Measurements from ENCODE around the gene CAMTA1.

Gene CAMTA1

DNA sequence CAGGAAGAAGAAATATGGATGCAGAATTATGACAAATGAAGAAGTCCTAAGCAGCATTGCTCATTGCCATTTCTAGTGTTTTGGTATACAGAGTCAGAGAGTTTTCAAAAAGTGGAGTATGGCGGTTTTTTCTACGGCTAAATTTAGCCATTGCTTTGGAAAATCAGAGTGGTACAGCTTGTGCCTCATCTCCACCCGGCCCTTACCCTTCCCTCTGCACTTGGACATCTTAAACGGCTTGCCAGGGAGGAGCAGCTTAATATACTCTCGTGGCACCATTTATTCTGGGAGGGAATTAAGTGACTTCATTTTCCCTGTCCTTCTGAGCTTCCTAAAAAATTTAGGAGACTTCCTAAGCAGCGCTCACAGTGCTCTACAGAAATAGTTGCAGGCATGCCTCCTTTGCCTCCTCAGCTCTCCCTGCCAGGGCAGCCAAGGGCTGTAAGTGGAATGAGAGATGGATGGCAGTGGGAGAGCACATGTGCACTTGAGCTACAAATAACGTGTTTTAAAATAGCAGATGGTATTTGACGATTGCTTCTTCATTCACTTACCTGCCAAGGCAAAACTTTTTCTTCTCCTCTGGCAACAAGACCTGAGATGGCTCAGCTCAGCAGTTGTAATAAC lies 934.3 kb downstream of the CAMTA1 start:
- DNase-seq (ENCODE audit: low read depth in 2 of 2), result no peak

DNA sequence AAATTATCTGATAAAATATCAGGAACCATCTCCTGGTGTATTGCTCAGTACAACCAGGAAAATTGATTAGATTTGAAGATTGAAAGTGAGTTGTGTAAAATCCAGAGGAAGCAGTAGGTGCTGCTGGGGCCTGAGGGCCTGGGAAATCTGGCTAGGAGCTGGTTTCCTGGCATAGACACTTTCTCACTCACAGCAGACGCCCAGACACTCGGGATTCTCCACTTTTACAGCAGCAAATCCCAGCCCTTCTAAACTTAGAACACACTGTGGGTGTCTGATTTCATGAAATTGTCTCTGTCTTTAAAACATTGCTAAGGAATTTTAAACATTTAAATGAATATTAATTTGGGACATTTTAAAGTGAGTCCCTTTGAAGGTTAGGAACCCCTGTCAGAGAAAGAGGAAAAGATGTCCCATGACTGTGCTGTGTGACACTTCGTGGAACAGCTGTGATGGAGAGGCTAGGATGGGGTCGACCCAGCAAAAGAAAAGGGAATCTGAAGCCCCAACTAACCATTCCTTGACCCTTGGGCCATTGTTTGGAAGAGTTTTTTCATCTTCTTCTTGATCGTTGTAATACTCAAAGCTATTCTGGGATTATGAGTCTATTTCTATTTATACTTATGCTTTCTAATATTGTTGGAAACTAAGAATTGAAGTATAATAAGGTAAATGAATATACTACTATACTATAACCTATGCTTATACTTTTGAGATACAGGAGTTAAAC lies 936.9 kb downstream of the CAMTA1 start:
- no peak for DNase-seq (ENCODE audit: low read depth in 2 of 2)

DNA sequence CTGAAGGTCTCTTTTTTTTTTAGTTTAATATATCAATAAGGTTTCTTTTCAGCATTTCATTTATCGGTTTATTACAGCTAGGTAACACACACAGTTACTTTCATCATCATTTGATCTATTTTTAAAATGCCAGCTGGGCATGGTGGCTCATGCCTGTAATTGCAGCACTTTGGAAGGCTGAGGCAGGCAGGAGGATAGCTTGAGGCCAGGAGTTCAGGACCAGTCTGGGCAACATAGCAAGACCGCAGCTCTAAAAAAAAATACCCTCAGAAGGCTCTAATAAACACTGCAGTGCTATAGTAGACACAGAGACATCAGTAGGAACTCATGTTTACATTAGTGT lies 937.4 kb downstream of the CAMTA1 start:
- DNase-seq (ENCODE audit: low read depth in 2 of 2), result no peak

DNA sequence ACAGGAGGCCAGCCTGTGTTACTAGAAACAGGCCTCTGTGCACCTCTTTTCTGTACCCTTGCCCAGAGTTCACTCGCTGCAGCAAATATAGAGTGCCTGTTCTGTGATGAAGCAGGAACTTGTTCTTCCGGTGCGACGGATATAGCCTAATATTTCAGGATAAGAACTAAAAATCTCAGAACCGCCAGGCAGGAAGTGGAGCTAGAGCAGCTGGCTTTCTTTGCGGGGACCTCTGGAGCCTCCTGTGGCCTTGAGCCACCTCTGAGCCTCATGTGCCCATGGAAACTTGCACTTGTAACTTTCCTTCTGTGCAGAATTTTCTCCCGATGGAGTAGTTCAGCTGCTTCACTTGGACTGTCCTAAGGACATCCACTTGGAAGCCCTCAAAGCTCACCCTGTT lies 941.4 kb downstream of the CAMTA1 start:
- no peak for DNase-seq (ENCODE audit: low read depth in 2 of 2)

DNA sequence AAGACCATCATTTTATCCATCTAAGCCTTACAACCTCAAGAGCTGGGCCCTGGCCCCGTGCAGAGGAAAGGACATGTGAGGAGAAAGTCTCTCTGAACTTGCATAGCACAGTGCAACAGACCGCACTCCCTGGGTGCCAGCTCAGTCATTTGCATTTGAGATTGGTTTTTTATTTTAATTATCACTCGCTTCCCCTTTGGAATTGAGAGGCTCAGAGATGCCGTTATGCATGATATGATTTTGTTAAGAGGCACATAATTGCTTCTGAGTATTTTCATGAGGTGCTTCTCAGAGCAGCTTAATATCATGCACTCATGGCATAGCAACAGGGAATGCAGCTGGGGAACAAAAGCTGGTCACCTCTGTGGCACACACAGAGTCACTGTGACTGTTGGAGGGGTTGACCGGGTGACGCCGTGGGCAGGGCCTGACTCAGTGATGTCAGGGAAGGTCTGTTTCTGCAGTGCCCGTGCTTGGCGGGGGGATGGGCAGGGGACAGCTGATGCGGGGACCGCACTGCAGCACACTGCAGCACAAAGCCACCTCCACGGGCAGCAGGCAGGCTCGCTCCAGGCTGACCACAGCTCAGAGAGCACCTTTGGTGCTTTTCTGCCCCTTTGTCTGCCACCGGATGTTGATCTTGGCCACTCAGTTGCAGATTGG lies 942.7 kb downstream of the CAMTA1 start:
- DNase-seq (ENCODE audit: low read depth in 2 of 2), result no peak

DNA sequence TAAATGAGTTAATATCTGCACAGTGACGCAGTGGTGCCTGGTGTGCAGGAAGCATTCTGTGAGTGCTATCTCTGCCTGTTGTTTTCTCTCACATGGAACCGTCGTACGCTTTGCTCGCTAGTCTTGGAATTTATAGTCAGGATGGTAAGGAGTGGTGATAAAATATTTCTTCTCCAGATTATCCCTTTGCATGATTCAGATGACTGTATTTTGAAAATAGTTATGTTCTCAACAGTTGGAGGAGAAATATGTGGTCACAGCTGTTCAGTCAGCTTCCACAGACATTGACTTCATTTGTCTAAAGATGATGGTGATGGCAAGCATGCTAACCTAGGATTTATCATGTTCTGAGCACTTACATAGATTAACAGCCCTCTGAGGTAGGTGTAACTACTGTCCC lies 944.5 kb downstream of the CAMTA1 start:
- no peak for DNase-seq (ENCODE audit: low read depth in 2 of 2)

DNA sequence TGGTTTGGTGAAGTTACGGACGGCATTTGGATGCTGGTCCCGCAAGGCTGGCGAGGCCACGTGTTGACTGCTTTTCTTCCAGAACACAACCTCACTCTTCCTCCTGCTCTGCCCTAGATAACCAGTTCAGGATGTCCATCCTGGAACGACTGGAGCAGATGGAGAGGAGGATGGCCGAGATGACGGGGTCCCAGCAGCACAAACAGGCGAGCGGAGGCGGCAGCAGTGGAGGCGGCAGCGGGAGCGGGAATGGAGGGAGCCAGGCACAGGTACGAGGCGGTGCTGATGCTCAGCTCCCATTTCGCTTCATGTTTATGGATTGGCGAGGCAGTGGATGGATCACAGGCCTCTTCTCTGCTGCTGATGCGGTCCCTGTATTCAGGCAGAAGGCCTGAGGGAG lies 947.1 kb downstream of the CAMTA1 start:
- no peak for DNase-seq (ENCODE audit: low read depth in 2 of 2)

DNA sequence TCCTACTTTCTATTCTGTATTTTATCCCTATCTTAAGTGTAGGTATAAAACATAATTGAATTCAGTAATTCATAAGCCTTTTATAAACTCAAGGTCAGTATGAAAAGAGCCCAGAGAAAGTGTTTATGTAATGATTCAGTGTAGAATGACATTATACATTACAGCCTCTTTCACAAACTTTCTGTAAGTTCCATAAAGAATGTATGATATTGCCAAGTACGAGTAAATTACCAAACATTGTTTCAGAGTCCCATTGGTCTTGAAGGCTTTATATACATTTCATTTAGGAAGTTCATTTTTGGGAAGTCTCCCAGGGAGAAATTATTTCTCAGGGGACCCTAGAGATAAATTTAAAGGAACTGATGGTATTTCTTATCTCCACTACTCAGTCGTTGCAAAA lies 948.0 kb downstream of the CAMTA1 start:
- DNase-seq (ENCODE audit: low read depth in 2 of 2), result no peak

DNA sequence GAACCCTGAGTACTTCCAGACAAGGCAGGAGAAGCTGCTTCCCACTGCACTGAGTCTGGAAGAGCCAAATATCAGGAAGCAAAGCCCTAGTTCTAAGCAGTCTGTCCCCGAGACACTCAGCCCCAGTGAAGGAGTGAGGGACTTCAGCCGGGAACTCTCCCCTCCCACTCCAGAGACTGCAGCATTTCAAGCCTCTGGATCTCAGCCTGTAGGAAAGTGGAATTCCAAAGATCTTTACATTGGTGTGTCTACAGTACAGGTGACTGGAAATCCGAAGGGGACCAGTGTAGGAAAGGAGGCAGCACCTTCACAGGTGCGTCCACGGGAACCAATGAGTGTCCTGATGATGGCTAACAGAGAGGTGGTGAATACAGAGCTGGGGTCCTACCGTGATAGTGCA lies 952.8 kb downstream of the CAMTA1 start:
- no peak for DNase-seq (ENCODE audit: low read depth in 2 of 2)

DNA sequence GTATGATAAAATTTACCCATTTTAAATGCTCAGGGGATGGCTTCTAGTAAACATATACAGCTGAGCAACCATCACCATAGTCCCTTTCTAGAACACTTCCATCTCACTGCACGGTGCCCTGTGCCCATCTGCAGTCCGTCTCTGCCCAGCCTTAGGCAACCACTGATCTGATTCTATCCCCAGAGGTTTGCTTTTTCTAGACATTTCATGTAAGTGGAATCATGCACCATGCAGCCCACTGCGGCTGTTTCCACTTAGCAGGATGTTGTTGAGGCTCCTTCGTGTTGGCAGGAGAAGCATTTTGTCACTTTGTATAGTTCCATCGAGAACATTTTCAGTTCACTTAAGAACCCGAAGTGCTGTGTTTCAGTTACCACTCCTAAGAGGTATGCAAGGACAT lies 958.1 kb downstream of the CAMTA1 start:
- DNase-seq (ENCODE audit: low read depth in 2 of 2), result no peak

DNA sequence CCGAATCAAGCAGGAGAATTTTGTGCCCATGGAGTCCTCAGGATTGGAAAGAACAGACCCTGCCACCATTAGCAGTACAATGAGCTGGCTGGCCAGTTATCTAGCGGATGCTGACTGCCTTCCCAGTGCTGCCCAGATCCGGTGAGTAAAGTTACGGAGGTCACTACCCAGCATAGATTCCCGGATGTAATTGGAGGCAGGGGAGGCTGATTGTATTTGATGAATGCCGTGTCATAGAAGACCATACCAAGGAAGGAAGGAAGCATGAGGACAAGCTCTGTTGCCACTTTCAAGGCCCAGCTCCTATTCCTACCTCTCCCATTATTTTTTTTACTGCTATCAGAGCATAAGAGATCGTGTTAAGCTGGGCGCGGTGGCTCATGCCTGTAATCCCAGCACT lies 959.6 kb downstream of the CAMTA1 start:
- no peak for DNase-seq (ENCODE audit: low read depth in 2 of 2)

DNA sequence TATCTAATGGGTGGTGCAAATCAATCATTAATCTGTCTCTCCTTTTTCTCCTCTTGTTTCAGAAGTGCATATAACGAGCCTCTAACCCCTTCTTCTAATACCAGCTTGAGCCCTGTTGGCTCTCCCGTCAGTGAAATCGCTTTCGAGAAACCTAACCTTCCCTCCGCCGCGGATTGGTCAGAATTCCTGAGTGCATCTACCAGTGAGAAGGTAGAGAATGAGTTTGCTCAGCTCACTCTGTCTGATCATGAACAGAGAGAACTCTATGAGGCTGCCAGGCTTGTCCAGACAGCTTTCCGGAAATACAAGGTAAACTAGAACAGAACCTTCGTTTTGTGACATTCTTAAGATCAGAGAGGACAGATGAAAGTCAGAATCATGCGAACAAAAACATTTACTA lies 960.5 kb downstream of the CAMTA1 start:
- no peak for DNase-seq (ENCODE audit: low read depth in 2 of 2)

DNA sequence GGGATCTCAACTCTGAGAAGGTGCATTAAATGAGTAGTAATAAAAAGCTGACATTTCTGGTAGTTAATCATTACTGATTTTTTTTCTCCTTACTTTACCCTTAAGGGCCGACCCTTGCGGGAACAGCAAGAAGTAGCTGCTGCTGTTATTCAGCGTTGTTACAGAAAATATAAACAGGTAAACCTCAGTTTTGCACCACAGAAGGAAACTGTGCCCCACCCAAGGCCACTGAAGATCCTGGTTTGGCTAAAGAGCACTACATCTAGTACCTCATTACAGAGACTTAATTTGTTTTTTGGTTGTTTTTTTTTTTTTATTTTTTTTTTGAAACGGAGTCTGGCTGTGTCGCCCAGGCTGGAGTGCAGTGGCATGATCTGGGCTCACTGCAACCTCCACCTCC lies 962.4 kb downstream of the CAMTA1 start:
- DNase-seq (ENCODE audit: low read depth in 2 of 2), result no peak

DNA sequence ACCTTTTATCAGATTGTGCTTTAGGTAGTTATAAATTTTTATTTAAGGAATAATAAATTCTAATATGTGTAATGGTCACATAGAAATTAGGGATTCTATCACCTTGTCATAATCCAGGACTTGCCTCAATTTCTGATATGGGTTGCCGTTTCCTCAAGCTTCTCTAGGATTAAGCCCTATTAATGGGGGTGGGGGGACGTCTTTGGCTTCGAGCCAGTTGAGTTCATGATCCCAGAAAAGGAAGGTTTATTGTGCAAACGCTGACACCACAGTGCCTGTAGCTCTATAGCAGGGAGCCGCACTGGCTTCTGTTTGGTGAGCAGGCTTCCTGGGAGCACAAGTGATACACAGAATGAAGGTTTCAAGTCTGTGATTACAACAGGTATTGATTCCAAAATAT lies 963.9 kb downstream of the CAMTA1 start:
- DNase-seq (ENCODE audit: low read depth in 2 of 2), result no peak

DNA sequence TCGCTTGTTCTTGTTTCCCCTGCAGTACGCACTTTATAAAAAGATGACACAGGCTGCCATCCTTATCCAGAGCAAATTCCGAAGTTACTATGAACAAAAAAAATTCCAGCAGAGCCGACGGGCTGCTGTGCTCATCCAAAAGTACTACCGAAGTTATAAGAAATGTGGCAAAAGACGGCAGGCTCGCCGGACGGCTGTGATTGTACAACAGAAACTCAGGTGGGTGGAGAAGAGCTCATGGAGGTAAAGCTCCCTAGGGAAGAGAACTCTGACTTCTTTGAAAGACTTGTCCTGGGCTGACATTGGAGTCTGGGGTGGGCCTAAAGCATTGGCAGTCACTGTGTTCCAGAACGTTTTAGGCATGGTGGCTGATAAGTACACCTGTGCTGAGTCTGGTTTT lies 965.9 kb downstream of the CAMTA1 start:
- DNase-seq (ENCODE audit: low read depth in 2 of 2), result no peak

DNA sequence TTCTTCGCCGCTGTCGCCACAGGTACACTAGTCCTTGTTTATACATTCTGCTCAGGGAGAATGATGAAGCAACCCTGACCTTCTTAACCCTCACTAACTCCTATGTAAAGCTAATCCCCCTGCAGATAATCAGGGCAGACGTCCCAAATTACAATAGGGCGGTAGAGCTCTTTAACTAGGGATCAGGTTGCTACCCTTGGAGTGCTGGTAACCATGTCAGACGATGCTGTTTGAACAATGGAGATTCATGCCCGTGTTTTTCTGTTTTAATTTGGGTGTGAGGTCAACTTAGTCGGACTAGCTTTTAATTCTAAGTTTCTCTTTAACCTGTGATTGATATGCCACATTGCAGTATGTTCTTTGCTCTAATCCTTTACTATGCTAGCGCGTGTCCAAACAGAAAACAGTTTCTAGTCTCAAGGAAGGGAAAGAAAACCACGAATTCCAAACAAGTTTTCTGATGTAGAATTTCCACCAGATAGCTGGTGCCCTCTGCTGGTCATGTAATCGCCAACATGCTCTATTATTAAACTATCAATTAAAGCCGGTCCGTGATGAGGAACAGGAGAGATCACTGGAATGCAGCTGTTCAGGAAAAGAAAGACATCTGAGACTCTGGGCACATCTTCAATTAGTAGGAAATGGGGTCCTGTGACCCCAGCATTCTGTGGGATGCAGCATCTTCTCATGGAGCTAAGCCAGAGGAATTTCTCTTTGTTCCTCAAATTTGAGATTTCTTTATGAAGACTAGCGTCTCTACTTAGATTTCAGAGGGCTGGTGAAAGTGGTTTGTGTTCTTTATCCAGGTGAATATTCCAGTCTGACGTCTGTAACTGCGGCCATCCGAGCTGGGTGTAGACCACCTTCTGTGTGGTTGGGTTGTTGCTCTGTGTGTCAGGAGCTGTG lies 967.5 kb downstream of the CAMTA1 start:
- DNase-seq (ENCODE audit: low read depth in 2 of 2), result no peak

DNA sequence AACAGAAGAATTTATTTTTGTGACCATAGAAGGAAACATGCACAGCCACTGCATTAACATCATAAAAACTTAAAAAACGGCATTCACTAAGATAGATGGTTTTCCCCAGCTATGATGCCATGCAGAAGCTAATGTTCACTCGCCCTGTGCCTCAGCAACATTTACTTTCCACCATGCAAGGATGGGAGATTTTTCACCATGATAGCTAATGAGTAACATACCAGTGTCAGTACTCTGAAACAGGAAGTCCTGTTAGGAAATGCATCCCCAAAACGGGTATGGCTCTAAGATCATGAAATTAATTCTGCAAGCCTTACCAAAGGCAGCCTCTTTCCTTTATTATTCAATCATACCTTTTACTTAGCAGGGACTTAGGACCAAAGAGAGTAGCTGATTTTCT lies 968.4 kb downstream of the CAMTA1 start:
- no peak for DNase-seq (ENCODE audit: low read depth in 2 of 2)

DNA sequence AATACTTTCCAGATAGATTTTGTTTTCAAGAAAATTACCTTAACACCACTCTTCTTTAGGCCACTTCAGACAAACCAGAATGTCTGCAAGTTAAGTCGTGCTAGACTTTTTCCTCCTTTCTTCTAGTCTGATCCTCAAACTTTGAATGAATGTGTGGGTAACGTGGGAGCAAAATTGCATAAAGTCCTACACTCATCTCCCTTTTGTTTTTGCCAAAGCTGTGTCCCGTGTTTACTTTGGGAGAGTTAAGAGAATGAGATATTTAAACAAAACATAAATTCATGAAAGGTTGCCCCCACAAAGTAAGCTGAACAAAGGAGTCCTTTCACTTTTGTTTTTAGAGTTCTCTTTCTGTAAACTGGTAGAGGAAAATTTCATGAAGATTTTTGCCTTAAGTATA lies 969.0 kb downstream of the CAMTA1 start:
- no peak for DNase-seq (ENCODE audit: low read depth in 2 of 2)

DNA sequence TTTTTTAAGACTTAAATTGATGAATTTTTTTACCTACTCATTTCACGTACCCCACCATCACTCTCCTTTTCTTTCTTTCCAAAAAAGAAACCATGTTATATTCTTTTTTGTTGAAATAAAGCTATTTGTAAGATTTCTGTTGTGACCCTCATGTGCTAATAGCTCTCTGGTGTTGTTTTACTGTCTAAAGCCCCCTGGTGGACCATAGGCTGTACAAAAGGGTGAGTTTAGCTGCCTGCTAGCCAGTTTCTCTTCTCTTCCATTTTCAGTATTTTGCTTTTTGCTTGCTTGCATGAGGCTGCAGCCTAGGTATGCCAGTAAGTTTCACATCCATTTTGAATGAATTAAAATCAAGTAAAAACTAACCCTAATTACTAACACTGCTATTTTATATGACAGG lies 970.2 kb downstream of the CAMTA1 start:
- DNase-seq (ENCODE audit: low read depth in 2 of 2), result no peak

DNA sequence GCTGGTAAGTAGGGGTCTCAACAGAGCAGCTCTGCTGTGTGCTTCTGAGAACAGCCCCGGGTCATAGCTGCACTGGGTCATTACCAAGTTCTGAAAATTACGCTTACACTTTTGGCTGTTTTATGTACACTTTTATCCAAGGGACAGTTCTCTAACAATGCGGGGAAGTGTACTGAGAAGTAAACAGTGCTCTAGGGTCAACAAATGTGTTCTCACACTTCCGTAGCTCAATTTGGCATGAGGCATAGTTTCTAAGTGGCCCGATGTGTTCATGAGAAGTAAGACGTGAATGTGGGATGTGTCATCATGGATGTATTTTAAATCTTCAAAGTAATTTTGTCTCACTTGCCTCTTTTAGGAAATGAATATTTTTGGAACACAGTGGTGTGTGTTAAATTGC lies 975.0 kb downstream of the CAMTA1 start:
- no peak for DNase-seq (ENCODE audit: low read depth in 2 of 2)

DNA sequence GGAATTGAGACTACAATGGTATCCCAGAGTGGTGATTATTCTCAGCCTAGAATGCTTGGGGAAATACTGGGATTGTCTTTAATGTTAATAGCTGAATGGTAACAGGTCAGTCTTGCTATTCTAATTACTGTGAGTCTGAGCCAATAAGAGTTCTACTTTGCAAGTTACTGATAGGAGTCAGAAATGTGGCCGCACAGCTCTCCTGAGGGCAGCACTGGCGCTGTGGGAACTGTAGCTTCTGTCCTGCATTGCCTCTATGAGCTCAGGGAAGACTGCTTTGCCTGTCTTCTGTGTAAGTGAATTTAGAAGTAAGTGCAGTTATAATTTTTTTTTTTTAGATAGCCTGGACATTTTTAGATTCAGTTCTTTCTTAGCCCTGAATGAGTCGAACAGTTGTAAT lies 975.8 kb downstream of the CAMTA1 start:
- no peak for DNase-seq (ENCODE audit: low read depth in 2 of 2)

DNA sequence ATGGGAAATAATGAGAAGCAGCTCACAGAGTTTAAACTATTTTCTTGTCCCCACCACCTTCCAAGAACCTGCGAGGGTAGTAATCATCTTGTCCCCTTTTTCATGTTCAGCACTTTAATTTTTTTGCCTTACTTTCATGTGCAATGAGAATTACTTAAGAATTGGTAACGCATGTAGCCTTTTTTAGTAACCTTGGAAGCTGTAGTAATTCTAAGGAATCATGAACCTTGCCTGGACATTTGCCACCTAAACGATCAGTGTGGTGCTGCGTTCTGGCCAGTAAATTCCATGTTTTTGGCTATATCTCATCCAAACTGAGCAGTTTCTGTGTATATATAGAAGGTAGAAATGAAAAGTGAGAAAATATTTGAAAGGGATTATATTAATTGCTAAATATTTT lies 981.9 kb downstream of the CAMTA1 start:
- DNase-seq (ENCODE audit: low read depth in 2 of 2), result no peak
